IMR-90 (cell line): Measurements from ENCODE around the gene RBM8A. TPM values are rescaled to one million over a fixed set of nuclear protein-coding genes. Genes with fewer than 3 reads are reported as not detected.

ENCODE experiments used
- ATAC-seq: fragments of 200-7000 bp; cut with Tn5 transposase; 2 replicates; pipeline ENCODE4 v1.9.1; 2020; ENCODE audit warnings: low read depth, mild to moderate bottlenecking, moderate library complexity
- BruUV-seq: library from RNA; stranded (reverse); fragments of 400-500 nt; replicated peaks from 2 replicates; lab custom pipeline; 2021; lab: Mats Ljungman, UMichigan
- CTCF ChIA-PET: fragments of 300-600 bp; formaldehyde crosslinking; extraction: SDS; loops from one replicate; lab custom pipeline; 2021; ENCODE audit warnings: antibody characterized with exemption; lab: Yijun Ruan, JAX
- POLR2A ChIA-PET: fragments of 300-600 bp; sonication (Branson Sonifier 250); formaldehyde crosslinking; loops from one replicate; lab custom pipeline; 2022; ENCODE audit warnings: antibody characterized with exemption; ENCODE audit not compliant: unreplicated experiment; lab: Charles Lee
- DNase-seq: peaks from one replicate; pipeline ENCODE4 v3.0.0; 2013
- H2AFZ ChIP-seq: replicated peaks from 2 replicates; pipeline ENCODE3; 2013; ENCODE audit warnings: low read length, mild to moderate bottlenecking; ENCODE audit not compliant: poor library complexity
- H2AK5ac ChIP-seq: 2 replicates; pipeline ENCODE4 v1.6.1; 2013; ENCODE audit warnings: low read depth, low read length, inconsistent platforms
- H2AK9ac ChIP-seq: replicated peaks from 2 replicates; pipeline ENCODE3; 2013; ENCODE audit warnings: mild to moderate bottlenecking, low read depth, low read length, moderate library complexity; ENCODE audit not compliant: poor library complexity
- H2BK120ac ChIP-seq: 2 replicates; pipeline ENCODE4 v1.6.1; 2013; ENCODE audit warnings: low read depth, low read length, inconsistent platforms
- H2BK15ac ChIP-seq: 3 replicates; pipeline ENCODE4 v1.6.1; 2013; ENCODE audit warnings: low read depth, low read length, inconsistent platforms
- H2BK20ac ChIP-seq: 2 replicates; pipeline ENCODE4 v1.6.1; 2013; ENCODE audit warnings: low read depth, mild to moderate bottlenecking, inconsistent platforms, low read length, moderate library complexity
- H2BK5ac ChIP-seq: 2 replicates; pipeline ENCODE4 v1.6.1; 2013; ENCODE audit warnings: mild to moderate bottlenecking, low read depth, low read length, inconsistent platforms; ENCODE audit not compliant: poor library complexity, severe bottlenecking
- H3K14ac ChIP-seq: replicated peaks from 2 replicates; pipeline ENCODE4 v1.6.1; 2013; ENCODE audit warnings: low read depth, low read length, inconsistent platforms
- H3K18ac ChIP-seq: 2 replicates; pipeline ENCODE4 v1.6.1; 2013; ENCODE audit warnings: low read depth, low read length, control low read depth
- H3K23ac ChIP-seq: 2 replicates; pipeline ENCODE4 v1.6.1; 2013; ENCODE audit warnings: low read depth, low read length, inconsistent platforms
- H3K27ac ChIP-seq: 2 replicates; pipeline ENCODE4 v1.5.1; 2013; ENCODE audit warnings: mild to moderate bottlenecking, control low read depth, low read length; ENCODE audit not compliant: insufficient read depth
- H3K27me3 ChIP-seq: 2 replicates; pipeline ENCODE4 v1.6.1; 2013; ENCODE audit warnings: low read length; ENCODE audit not compliant: control insufficient read depth, insufficient read depth
- H3K36me3 ChIP-seq: 2 replicates; pipeline ENCODE4 v1.6.1; 2013; ENCODE audit warnings: low read length, mixed read lengths; ENCODE audit not compliant: control insufficient read depth, insufficient read depth
- H3K4ac ChIP-seq: 2 replicates; pipeline ENCODE4 v1.6.1; 2013; ENCODE audit warnings: low read depth, low read length, inconsistent platforms
- H3K4me1 ChIP-seq: 2 replicates; pipeline ENCODE4 v1.6.1; 2013; ENCODE audit warnings: low read length, mixed read lengths; ENCODE audit not compliant: control insufficient read depth, insufficient read depth
- H3K4me2 ChIP-seq: 2 replicates; pipeline ENCODE4 v1.6.1; 2013; ENCODE audit warnings: low read depth, mild to moderate bottlenecking, control low read depth, low read length, moderate library complexity
- H3K4me3 ChIP-seq: 2 replicates; pipeline ENCODE4 v1.5.1; 2013; ENCODE audit warnings: low read depth, mild to moderate bottlenecking, control low read depth, low read length, moderate library complexity; ENCODE audit not compliant: insufficient read depth
- H3K56ac ChIP-seq: 2 replicates; pipeline ENCODE4 v1.6.1; 2013; ENCODE audit warnings: low read length, inconsistent platforms; ENCODE audit not compliant: insufficient read depth; ENCODE audit errors: extremely low read depth
- H3K79me1 ChIP-seq, 2 experiments: 2 replicates each; pipeline ENCODE4 v1.6.1; 2013; ENCODE audit warnings: low read length in 2 of 2, inconsistent platforms in 1 of 2, low read depth in 1 of 2
- H3K9ac ChIP-seq: 2 replicates; pipeline ENCODE4 v1.6.1; 2013; ENCODE audit warnings: low read depth, low read length, control low read depth
- H3K9me1 ChIP-seq: 2 replicates; pipeline ENCODE4 v1.6.1; 2013; ENCODE audit warnings: low read length, inconsistent platforms; ENCODE audit not compliant: insufficient read depth
- H3K9me3 ChIP-seq: 2 replicates; pipeline ENCODE4 v1.6.1; 2013; ENCODE audit warnings: low read length; ENCODE audit not compliant: control insufficient read depth, insufficient read depth
- H4K20me1 ChIP-seq: 2 replicates; pipeline ENCODE4 v1.6.1; 2013; ENCODE audit warnings: low read length, inconsistent platforms; ENCODE audit not compliant: insufficient read depth
- H4K5ac ChIP-seq: 2 replicates; pipeline ENCODE4 v1.6.1; 2013; ENCODE audit warnings: mild to moderate bottlenecking, low read depth, low read length, control low read depth
- H4K8ac ChIP-seq, 2 experiments: 2 replicates each; pipeline ENCODE4 v1.6.1; 2013; ENCODE audit warnings: low read depth in 2 of 2, low read length in 2 of 2, control low read depth in 1 of 2, inconsistent platforms in 1 of 2
- H4K91ac ChIP-seq: 2 replicates; pipeline ENCODE4 v1.6.1; 2013; ENCODE audit warnings: low read depth, low read length, inconsistent platforms; ENCODE audit not compliant: insufficient read depth
- BHLHE40 ChIP-seq: fragments of 150-350 bp; IDR thresholded peaks from 2 replicates; pipeline ENCODE4 v1.6.1; 2016; ENCODE audit warnings: mild to moderate bottlenecking, low read depth, low read length
- ELK1 ChIP-seq: fragments of 150-350 bp; IDR thresholded peaks from 2 replicates; pipeline ENCODE4 v1.6.1; 2016; ENCODE audit warnings: low read depth, mild to moderate bottlenecking, low read length, moderate library complexity, borderline replicate concordance
- POLR2A ChIP-seq: IDR thresholded peaks from 2 replicates; pipeline ENCODE4 v1.6.1; 2012; ENCODE audit warnings: mild to moderate bottlenecking, low read depth, low read length
- WGBS, 2 experiments: methylation state at CpG; one replicate each; pipeline versions ENCODE4 v1.1.5 to v1.1.7; 2013; ENCODE audit warnings: missing lambda C conversion rate in 2 of 2; ENCODE audit not compliant: insufficient read length in 1 of 2; ENCODE audit errors: extremely low coverage in 2 of 2; 5-methylcytosine and 5-hydroxymethylcytosine counted together
- dilution Hi-C: fragments of 300-500 bp; cut with HindIII; formaldehyde crosslinking; loops from one replicate; pipeline ENCODE4 v1.14.3; 2018; ENCODE audit warnings: low sequenced_read_pairs; ENCODE audit not compliant: unreplicated experiment
- in situ Hi-C: fragments of 300-500 bp; cut with MboI; formaldehyde crosslinking; loops from 3 replicates; pipeline ENCODE4 v1.14.3; 2019; ENCODE audit warnings: low sequenced_read_pairs, inconsistent platforms, mixed read lengths
- intact Hi-C: fragments of 100-400 bp; cut with micrococcal nuclease; formaldehyde crosslinking; loops from 2 replicates; pipeline ENCODE4 v1.10.0; 2022
- polyA plus RNA-seq, 3 experiments: library from polyadenylated mRNA; depleted of rRNA; stranded (reverse); fragments of >200 nt; gene quantifications; 2 replicates each; pipeline ENCODE4 v1.2.3, GENCODE V29; 2012; ENCODE audit warnings: low replicate concordance in 1 of 3
- total RNA-seq: library from RNA; depleted of rRNA; stranded (reverse); fragments of >200 nt; gene quantifications from 2 replicates; pipeline ENCODE4 v1.2.3, GENCODE V29; 2012

The RBM8A gene
- total and polyA plus RNA-seq, 2 of the 4 experiments (the other 2 are of a cell fraction): 94.1 to 251 TPM

- Histone ChIP-seq H3K9me1 (peaks cover 10% of the 10 kb centered on the region), H4K91ac (peak overlapping the region; percentile 19; the same call in 1 of the 2 replicates), H3K56ac (no peak overlapping the region), H3K4ac (peak overlapping the region; percentile 44), H2AK9ac (peak overlapping the region; percentile 87), H3K23ac (peak overlapping the region; percentile 91), H3K9me3 (no peaks in the 10 kb centered on the region), H2AK5ac (peak overlapping the region; percentile 82), H2BK5ac (peak overlapping the region; percentile 64), H3K4me3 (peak overlapping the region; percentile 91), H3K18ac (peak overlapping the region; percentile 61; the same call in 1 of the 2 replicates), H4K8ac (peak overlapping the region; percentile 69 to 90; a peak in 3 of 4 replicates), H2AFZ (peak overlapping the region; percentile 93), H3K4me2 (peak overlapping the region; percentile 84), H3K9ac (peak overlapping the region; percentile 91), H3K79me1 (peaks cover 4 to 53% of the 10 kb centered on the region in 2 experiments; a peak in 3 of 4 replicates), H2BK15ac (peak overlapping the region; percentile 3; the same call in 1 of the 3 replicates), H4K20me1 (no peaks in the 10 kb centered on the region), H2BK120ac (peak overlapping the region; percentile 70; the same call in 1 of the 2 replicates), H4K5ac (peak overlapping the region; percentile 72), H3K27me3 (no peaks in the 10 kb centered on the region), H3K14ac (peak overlapping the region; percentile 41), H3K36me3 (no peaks in the 10 kb centered on the region), H3K27ac (peak overlapping the region; percentile 88), H3K4me1 (peaks cover 28% of the 10 kb centered on the region), H2BK20ac (no peak overlapping the region)
- dilution Hi-C loops (no loop called here), in situ Hi-C loops (no loop called here), intact Hi-C loops (no loop called here)
- ChIA-PET CTCF (interaction anchor here (0.5 kb wide), 1 partner anchor 156 kb away, joined by 3 read pairs; no protein-coding TSS in a partner anchor), POLR2A (no interaction called here)
- no peak for ATAC-seq
- 10% methylated on average over 6 of the region's 22 CpGs; no CpG with 5 or more reads in 1 of the 2 experiments for WGBS, 2 experiments
- no peak for DNase-seq
- TF ChIP-seq POLR2A (no peak), BHLHE40 (no peak), ELK1 (no peak)
- BruUV-seq: no TSS peak
These were observed 33.8 kb upstream of the RBM8A start for GRCh38 chr1:145961109-145961424.
